Measurements from ENCODE around the gene DNAJC16. TPM values are rescaled to one million over a fixed set of nuclear protein-coding genes. Genes with fewer than 3 reads are reported as not detected.

The DNAJC16 gene
- total RNA-seq, 3 donors from 2014 or later (not counting 1 experiment from before 2014, with no cell fraction given): 18.6 to 22.8 (median 18.7) TPM

DNA sequence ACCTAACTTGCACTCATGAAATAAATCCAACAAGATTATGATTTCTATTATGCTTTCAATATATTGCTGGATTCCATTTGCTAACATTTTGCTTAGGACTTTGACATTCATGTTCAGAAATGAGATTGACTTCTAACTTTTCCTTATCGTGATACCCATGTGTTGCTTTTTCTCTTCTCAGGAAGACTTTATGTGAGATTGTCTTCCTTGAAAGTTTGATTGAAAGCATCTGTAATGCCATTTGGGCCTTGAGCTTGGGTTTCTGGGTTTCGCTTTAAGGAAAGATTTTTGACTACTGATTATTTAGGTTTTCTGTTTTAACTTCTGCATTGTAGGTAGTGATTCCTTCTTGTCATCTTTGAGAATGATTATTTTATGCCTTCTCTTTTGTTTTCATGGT is 30.4 kb downstream of the DNAJC16 start:
- no peaks in the 10 kb centered on the region for H3K9me3 ChIP-seq (ENCODE audit: control insufficient read depth, insufficient read depth, low read length)
- H3K9me3 Mint-ChIP-seq: no peaks in the 10 kb centered on the region
- DNase-seq (no peak), ATAC-seq (no peak)
- intact Hi-C loops (cut with micrococcal nuclease): no loop called here
- no peaks in the 10 kb centered on the region for H3K4me1 ChIP-seq (ENCODE audit: control insufficient read depth, insufficient read depth, low read length)
- no peak for TF ChIP-seq CTCF (IDR thresholded peaks at IDR 0.05)
- H3K36me3 ChIP-seq (ENCODE audit: control insufficient read depth, insufficient read depth, low read length): peaks cover 20% of the 10 kb centered on the region
- H3K4me3 ChIP-seq (ENCODE audit: low read length): no peak overlapping the region
- H3K27ac Mint-ChIP-seq: no peak overlapping the region
- no peak overlapping the region for H3K27ac ChIP-seq (ENCODE audit: low read length)
- 100% methylated on average over 2 of the region's 2 CpGs for WGBS (ENCODE audit: insufficient coverage)
- H3K4me3 Mint-ChIP-seq: no peak overlapping the region
- no peaks in the 10 kb centered on the region for H3K4me1 Mint-ChIP-seq
- no peaks in the 10 kb centered on the region for H3K27me3 ChIP-seq (ENCODE audit: control insufficient read depth, insufficient read depth, low read length)
- no peaks in the 10 kb centered on the region for H3K27me3 Mint-ChIP-seq (ENCODE audit: low read depth in 2 of 2)
- no peaks in the 10 kb centered on the region for H3K36me3 Mint-ChIP-seq

GRCh38 chr1:15557594-15557993 is 30.9 kb downstream of the DNAJC16 start:
- no peaks in the 10 kb centered on the region for H3K9me3 Mint-ChIP-seq
- peaks cover 26% of the 10 kb centered on the region for H3K36me3 ChIP-seq (ENCODE audit: control insufficient read depth, insufficient read depth, low read length)
- no peak for TF ChIP-seq CTCF (IDR thresholded peaks at IDR 0.05)

GRCh38 chr1:15558516-15558915 is 31.9 kb downstream of the DNAJC16 start:
- H3K27me3 Mint-ChIP-seq (ENCODE audit: low read depth in 2 of 2): no peaks in the 10 kb centered on the region
- H3K4me3 Mint-ChIP-seq: no peak overlapping the region
- DNase-seq (no peak), ATAC-seq (no peak)
- H3K4me1 ChIP-seq (ENCODE audit: control insufficient read depth, insufficient read depth, low read length): no peaks in the 10 kb centered on the region
- no peak overlapping the region for H3K27ac ChIP-seq (ENCODE audit: low read length)
- H3K4me3 ChIP-seq (ENCODE audit: low read length): no peak overlapping the region
- intact Hi-C loops (cut with micrococcal nuclease): no loop called here
- H3K9me3 ChIP-seq (ENCODE audit: control insufficient read depth, insufficient read depth, low read length): no peaks in the 10 kb centered on the region
- H3K4me1 Mint-ChIP-seq: no peaks in the 10 kb centered on the region
- peaks cover 33% of the 10 kb centered on the region for H3K36me3 ChIP-seq (ENCODE audit: control insufficient read depth, insufficient read depth, low read length)
- H3K9me3 Mint-ChIP-seq: no peaks in the 10 kb centered on the region
- H3K36me3 Mint-ChIP-seq: no peaks in the 10 kb centered on the region
- H3K27ac Mint-ChIP-seq: no peak overlapping the region
- 96% methylated on average over 4 of the region's 4 CpGs for WGBS (ENCODE audit: insufficient coverage)
- no peaks in the 10 kb centered on the region for H3K27me3 ChIP-seq (ENCODE audit: control insufficient read depth, insufficient read depth, low read length)
- TF ChIP-seq CTCF (IDR thresholded peaks at IDR 0.05): no peak

More at GRCh38 chr1:15557594-15557993, 30.9 kb downstream of the DNAJC16 start:
- H3K27me3 ChIP-seq (ENCODE audit: control insufficient read depth, insufficient read depth, low read length): no peaks in the 10 kb centered on the region
- ATAC-seq: no peak
- H3K9me3 ChIP-seq (ENCODE audit: control insufficient read depth, insufficient read depth, low read length): no peaks in the 10 kb centered on the region
- DNase-seq: no peak
- WGBS (ENCODE audit: insufficient coverage): 85% methylated on average over 1 of the region's 2 CpGs
- H3K4me1 Mint-ChIP-seq: no peaks in the 10 kb centered on the region
- no peak overlapping the region for H3K27ac Mint-ChIP-seq
- H3K4me3 Mint-ChIP-seq: no peak overlapping the region
- H3K36me3 Mint-ChIP-seq: no peaks in the 10 kb centered on the region
- no peak overlapping the region for H3K27ac ChIP-seq (ENCODE audit: low read length)
- no peaks in the 10 kb centered on the region for H3K4me1 ChIP-seq (ENCODE audit: control insufficient read depth, insufficient read depth, low read length)
- intact Hi-C loops (cut with micrococcal nuclease): no loop called here
- no peaks in the 10 kb centered on the region for H3K27me3 Mint-ChIP-seq (ENCODE audit: low read depth in 2 of 2)
- H3K4me3 ChIP-seq (ENCODE audit: low read length): no peak overlapping the region

DNA sequence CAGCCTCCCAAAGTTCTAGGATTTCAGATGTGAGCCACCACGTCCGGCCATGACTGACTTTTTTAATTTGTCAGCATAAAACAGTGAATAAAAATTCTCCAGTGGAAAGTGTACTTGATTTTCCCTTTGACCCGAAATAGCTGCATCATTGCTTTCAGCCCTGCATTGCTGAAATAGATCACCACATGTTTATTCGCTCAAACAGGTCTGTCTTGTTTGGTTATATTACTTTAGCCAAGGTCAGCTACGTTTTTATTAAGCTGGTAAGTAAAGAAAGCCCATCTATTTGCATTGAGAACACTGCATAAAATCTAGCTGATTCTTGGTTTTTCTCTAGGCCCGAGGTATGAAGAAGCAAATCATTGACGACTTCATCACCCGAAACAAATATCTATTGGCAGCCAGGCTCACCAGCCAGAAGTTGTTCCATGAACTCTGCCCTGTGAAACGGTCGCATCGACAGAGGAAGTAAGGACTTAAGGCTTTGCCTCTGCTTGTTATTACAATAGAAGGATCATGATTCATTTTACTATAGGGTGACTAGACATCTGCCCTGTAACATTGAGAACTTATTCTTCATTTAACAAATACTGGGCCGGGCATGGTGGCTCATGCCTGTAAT is 32.7 kb downstream of the DNAJC16 start:
- ATAC-seq (no peak), DNase-seq (no peak)
- Mint-ChIP-seq H3K27me3 (ENCODE audit: low read depth in 2 of 2) (no peaks in the 10 kb centered on the region), H3K9me3 (no peaks in the 10 kb centered on the region), H3K27ac (no peak overlapping the region), H3K4me1 (no peaks in the 10 kb centered on the region), H3K4me3 (no peak overlapping the region), H3K36me3 (no peaks in the 10 kb centered on the region)
- H3K36me3 ChIP-seq (ENCODE audit: control insufficient read depth, insufficient read depth, low read length): peaks cover 38% of the 10 kb centered on the region
- H3K4me1 ChIP-seq (ENCODE audit: control insufficient read depth, insufficient read depth, low read length): no peaks in the 10 kb centered on the region
- no peak for TF ChIP-seq CTCF (IDR thresholded peaks at IDR 0.05)
- intact Hi-C loops (cut with micrococcal nuclease): no loop called here
- H3K4me3 ChIP-seq (ENCODE audit: low read length): no peak overlapping the region
- no peak overlapping the region for H3K27ac ChIP-seq (ENCODE audit: low read length)
- WGBS (ENCODE audit: insufficient coverage): 95% methylated on average over 12 of the region's 12 CpGs
- no peaks in the 10 kb centered on the region for H3K9me3 ChIP-seq (ENCODE audit: control insufficient read depth, insufficient read depth, low read length)
- H3K27me3 ChIP-seq (ENCODE audit: control insufficient read depth, insufficient read depth, low read length): no peaks in the 10 kb centered on the region

Data from natural killer cell (primary cell).